Activated CD8-positive, alpha-beta memory T cell treated with anti-CD3 and anti-CD28 coated beads, Interleukin-2, amount 50 U/mL, for 4 hours (primary cell): Measurements from ENCODE around the gene RCBTB2.
"Not testable (repeated sequence)": the region's sequence is repeated elsewhere in the genome, so short reads cannot be mapped to it uniquely, and the experiment has no call there.

Experiments
- DNase-seq: peaks from one replicate; pipeline ENCODE4 v3.0.0-alpha.2; 2020

The RCBTB2 gene

GRCh38 chr13:48532506-48533499 lies at the start of gene RCBTB2:
Gene RCBTB2 (minus strand): TSS chr13:48533080. CDS start chr13:48521939, 11,141 bp downstream.
- peak; percentile 99 for DNase-seq

- no peak for DNase-seq
Measured at GRCh38 chr13:48582084-48582483, 49.2 kb upstream of the RCBTB2 start.

GRCh38 chr13:48580896-48581295 lies 48.0 kb upstream of the RCBTB2 start:
- DNase-seq: no peak

GRCh38 chr13:48580185-48580803 lies 47.4 kb upstream of the RCBTB2 start:
- DNase-seq: peak; percentile 79

GRCh38 chr13:48579919-48580180 lies 47.0 kb upstream of the RCBTB2 start:
- not testable (repeated sequence) for DNase-seq

GRCh38 chr13:48579165-48579918 lies 46.5 kb upstream of the RCBTB2 start:
- no peak for DNase-seq

- DNase-seq: no peak
Measured at GRCh38 chr13:48578516-48579164, 45.8 kb upstream of the RCBTB2 start.

- DNase-seq: no peak
Measured at GRCh38 chr13:48576448-48577010, 43.6 kb upstream of the RCBTB2 start.

- DNase-seq: no peak
Measured at GRCh38 chr13:48575031-48575430, 42.2 kb upstream of the RCBTB2 start.

GRCh38 chr13:48574041-48574796 lies 41.3 kb upstream of the RCBTB2 start:
- DNase-seq: no peak

GRCh38 chr13:48573213-48574007 lies 40.5 kb upstream of the RCBTB2 start:
- no peak for DNase-seq

GRCh38 chr13:48571126-48571913 lies 38.4 kb upstream of the RCBTB2 start:
- DNase-seq: no peak

- no peak for DNase-seq
Measured at GRCh38 chr13:48570216-48570828, 37.4 kb upstream of the RCBTB2 start.

- no peak for DNase-seq
Measured at GRCh38 chr13:48569104-48569666, 36.3 kb upstream of the RCBTB2 start.

GRCh38 chr13:48568370-48569103 lies 35.7 kb upstream of the RCBTB2 start:
- DNase-seq: no peak

- DNase-seq: no peak
Measured at GRCh38 chr13:48567515-48568369, 34.9 kb upstream of the RCBTB2 start.

- no peak for DNase-seq
Measured at GRCh38 chr13:48564056-48564455, 31.2 kb upstream of the RCBTB2 start.

- no peak for DNase-seq
Measured at GRCh38 chr13:48563626-48564025, 30.7 kb upstream of the RCBTB2 start.
